ENCODE data around the gene MYO3B. TPM values are rescaled to one million over a fixed set of nuclear protein-coding genes. Genes with fewer than 3 reads are reported as not detected.
A peak's percentile ranks its signal among the peaks of the same experiment; 100 is the strongest.

Gene MYO3B
- polyA plus RNA-seq, 1 donor (not counting 4 experiments of a cell fraction or from before 2014, with no cell fraction given): 4.4 TPM

DNA sequence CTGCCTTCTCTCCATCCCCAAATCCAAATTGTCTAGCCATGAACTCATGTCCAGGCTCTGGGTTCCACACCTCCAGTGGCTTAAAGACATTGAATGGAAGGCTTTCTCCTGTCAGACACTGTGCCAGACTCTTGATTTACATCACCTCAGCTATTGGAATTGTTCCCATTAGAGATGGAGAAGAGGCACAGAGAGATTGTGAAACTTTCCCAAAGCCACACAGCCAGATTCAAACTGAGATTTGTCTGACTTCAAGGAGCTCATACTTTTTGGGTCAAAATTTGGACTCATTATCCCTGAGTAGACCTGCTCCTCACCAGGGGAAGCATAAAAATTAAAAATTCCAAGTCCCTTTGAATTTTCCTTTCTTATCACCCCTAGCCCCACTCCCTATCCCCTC lies 18.9 kb upstream of the MYO3B start:
- Histone ChIP-seq H3K4me2 (ENCODE audit: control insufficient read depth, extremely low read depth, insufficient read depth, low read depth, low read length) (no peak overlapping the region), H4K20me1 (ENCODE audit: control insufficient read depth, extremely low read depth, insufficient read depth, low read length) (no peaks in the 10 kb centered on the region), H2AFZ (ENCODE audit: control insufficient read depth, low read length) (no peak overlapping the region), H3K9me1 (ENCODE audit: control insufficient read depth, extremely low read depth, insufficient read depth, low read length) (no peaks in the 10 kb centered on the region), H3K27ac (ENCODE audit: control insufficient read depth, insufficient read depth, low read length) (no peak overlapping the region), H3K79me2 (ENCODE audit: control insufficient read depth, insufficient read depth, low read length) (no peaks in the 10 kb centered on the region), H3K27me3 (ENCODE audit: control insufficient read depth, extremely low read depth, insufficient read depth, low read length) (no peaks in the 10 kb centered on the region), H3K9me3 (ENCODE audit: control insufficient read depth, low read depth, low read length) (no peaks in the 10 kb centered on the region), H3K4me1 (ENCODE audit: control insufficient read depth, extremely low read depth, insufficient read depth, low read length) (peaks cover 19% of the 10 kb centered on the region), H3K9ac (ENCODE audit: control insufficient read depth, extremely low read depth, insufficient read depth, low read length) (no peak overlapping the region), H3K36me3 (ENCODE audit: control insufficient read depth in 2 of 2, extremely low read depth in 1 of 2, insufficient read depth in 2 of 2, low read length in 2 of 2) (no peaks in the 10 kb centered on the region), H3K4me3 (ENCODE audit: control insufficient read depth in 2 of 3, extremely low read depth in 1 of 3, insufficient read depth in 2 of 3, low read depth in 1 of 3, low read length in 3 of 3) (no peak overlapping the region)
- TF ChIP-seq CTCF (optimal IDR thresholded peaks at IDR 0.05 in 1 of 3, IDR thresholded peaks at IDR 0.05 in 1 of 3, conservative IDR thresholded peaks at IDR 0.05 in 1 of 3; ENCODE audit: extremely low read depth in 1 of 3, insufficient read depth in 2 of 3, low read length in 3 of 3) (no peak), EZH2 (IDR thresholded peaks at IDR 0.05; ENCODE audit: low read length) (no peak)
- no peak for FAIRE-seq
- DNase-seq (ENCODE audit: low read depth, low spot score): no peak
- dilution Hi-C loops (cut with MboI; ENCODE audit: extremely low pct_ligation_motif_present, low sequenced_read_pairs): no loop called here

GRCh38 chr2:170161516-170162270 lies 16.3 kb upstream of the MYO3B start:
- Histone ChIP-seq H3K4me1 (ENCODE audit: control insufficient read depth, extremely low read depth, insufficient read depth, low read length) (peaks cover 10% of the 10 kb centered on the region), H3K9me1 (ENCODE audit: control insufficient read depth, extremely low read depth, insufficient read depth, low read length) (no peaks in the 10 kb centered on the region), H3K4me2 (ENCODE audit: control insufficient read depth, extremely low read depth, insufficient read depth, low read depth, low read length) (no peak overlapping the region), H3K27me3 (ENCODE audit: control insufficient read depth, extremely low read depth, insufficient read depth, low read length) (no peaks in the 10 kb centered on the region), H3K79me2 (ENCODE audit: control insufficient read depth, insufficient read depth, low read length) (no peaks in the 10 kb centered on the region), H3K27ac (ENCODE audit: control insufficient read depth, insufficient read depth, low read length) (peak overlapping the region; percentile 10), H4K20me1 (ENCODE audit: control insufficient read depth, extremely low read depth, insufficient read depth, low read length) (no peaks in the 10 kb centered on the region), H3K4me3 (ENCODE audit: control insufficient read depth in 2 of 3, extremely low read depth in 1 of 3, insufficient read depth in 2 of 3, low read depth in 1 of 3, low read length in 3 of 3) (no peak overlapping the region), H3K9ac (ENCODE audit: control insufficient read depth, extremely low read depth, insufficient read depth, low read length) (no peak overlapping the region), H2AFZ (ENCODE audit: control insufficient read depth, low read length) (peak overlapping the region; percentile 18), H3K9me3 (ENCODE audit: control insufficient read depth, low read depth, low read length) (no peaks in the 10 kb centered on the region), H3K36me3 (ENCODE audit: control insufficient read depth in 2 of 2, extremely low read depth in 1 of 2, insufficient read depth in 2 of 2, low read length in 2 of 2) (no peaks in the 10 kb centered on the region)
- FAIRE-seq (peak; percentile 29), DNase-seq (ENCODE audit: low read depth, low spot score) (no peak)
- dilution Hi-C loops (cut with MboI; ENCODE audit: extremely low pct_ligation_motif_present, low sequenced_read_pairs): no loop called here
- TF ChIP-seq CTCF (optimal IDR thresholded peaks at IDR 0.05 in 1 of 3, IDR thresholded peaks at IDR 0.05 in 1 of 3, conservative IDR thresholded peaks at IDR 0.05 in 1 of 3; ENCODE audit: extremely low read depth in 1 of 3, insufficient read depth in 2 of 3, low read length in 3 of 3) (no peak), EZH2 (IDR thresholded peaks at IDR 0.05; ENCODE audit: low read length) (no peak)
